ENCODE measurements around the gene PRR23E. TPM values are rescaled to one million over a fixed set of nuclear protein-coding genes. Genes with fewer than 3 reads are reported as not detected.

The PRR23E gene
- total RNA-seq, 1 donor from 2014 or later: not detected

GRCh38 chr3:127164615-127165014 lies 28.3 kb upstream of the PRR23E start:
- DNase-seq (ENCODE audit: low spot score): no peak

DNA sequence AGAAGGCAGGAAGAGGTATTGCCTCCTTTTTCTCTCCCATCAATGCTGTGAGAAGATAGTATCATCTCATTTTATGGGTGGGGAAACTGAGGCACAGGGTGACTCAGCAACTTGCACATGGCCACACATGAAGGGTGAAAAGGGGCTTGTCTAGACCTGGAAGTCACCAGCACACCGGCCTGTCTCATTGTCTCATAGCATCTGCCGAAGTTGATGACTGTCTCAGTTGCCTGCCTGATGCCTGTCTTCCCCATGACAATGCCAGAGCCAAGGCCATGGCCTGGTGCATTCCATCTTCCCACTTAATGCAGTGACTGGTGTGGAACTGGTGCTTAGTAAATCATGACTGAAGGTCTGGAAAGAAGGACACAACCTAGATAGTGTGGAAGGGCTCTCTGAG lies 27.9 kb upstream of the PRR23E start:
- DNase-seq (ENCODE audit: low spot score): no peak

- no peak for DNase-seq (ENCODE audit: low spot score)
Observed at GRCh38 chr3:127165694-127166485, 27.0 kb upstream of the PRR23E start.

GRCh38 chr3:127166501-127167065 lies 26.3 kb upstream of the PRR23E start:
- DNase-seq (ENCODE audit: low spot score): no peak

DNA sequence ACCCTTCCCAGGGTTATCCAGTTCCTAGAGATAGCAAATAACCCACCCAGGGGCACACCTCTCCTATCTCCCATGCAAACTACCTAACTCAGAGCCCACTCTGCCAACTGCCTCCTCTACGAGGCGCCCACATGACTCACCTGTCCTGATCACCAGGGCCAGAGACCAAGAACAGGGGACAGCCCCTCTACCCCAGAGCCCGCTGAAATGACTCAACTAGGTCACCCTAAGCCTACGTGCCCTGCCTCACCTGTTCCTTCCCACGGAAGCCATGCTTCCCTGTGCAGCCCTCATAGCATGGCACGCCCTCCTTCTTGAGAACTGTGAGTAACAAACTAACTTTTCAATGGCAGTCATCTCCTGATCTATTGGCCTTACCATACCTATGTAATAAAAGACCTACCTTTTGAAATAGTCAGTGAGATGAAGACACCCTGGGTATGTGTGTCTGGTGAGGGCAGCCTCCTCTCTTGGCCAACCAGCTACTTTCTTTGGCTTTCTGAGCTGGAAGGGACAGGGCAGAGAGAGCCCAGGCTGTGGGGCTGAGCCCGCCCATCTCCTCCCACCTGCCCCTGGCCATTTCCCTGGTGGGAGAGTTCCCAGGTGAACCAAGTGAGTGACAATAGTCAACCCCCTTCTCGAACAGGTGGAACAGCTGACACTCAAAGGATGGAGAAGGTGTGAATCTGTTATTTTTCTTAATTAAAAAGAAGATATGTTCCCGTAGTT lies 25.5 kb upstream of the PRR23E start:
- DNase-seq (ENCODE audit: low spot score): no peak

GRCh38 chr3:127168271-127168670 lies 24.7 kb upstream of the PRR23E start:
- DNase-seq (ENCODE audit: low spot score): no peak

DNA sequence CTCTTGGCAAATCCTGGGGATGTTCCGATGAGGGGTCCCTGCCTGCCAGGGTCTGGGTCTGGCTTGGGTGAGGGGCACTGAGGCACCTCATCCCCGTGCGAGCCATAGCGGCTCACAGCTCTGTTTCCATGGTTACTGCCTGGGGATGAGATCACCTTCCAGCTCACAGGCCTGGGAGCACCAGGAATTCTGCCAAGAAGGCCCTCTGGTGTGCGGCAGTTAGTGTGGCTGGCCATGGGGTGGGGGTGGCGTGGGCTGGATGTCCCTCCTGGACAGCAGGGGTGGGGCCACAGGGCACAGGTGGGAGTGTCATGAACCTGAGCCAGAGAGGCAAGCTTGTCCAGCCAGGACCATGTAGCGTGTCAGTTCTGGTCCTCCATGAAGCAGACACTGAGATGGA lies 22.1 kb upstream of the PRR23E start:
- DNase-seq (ENCODE audit: low spot score): no peak

DNA sequence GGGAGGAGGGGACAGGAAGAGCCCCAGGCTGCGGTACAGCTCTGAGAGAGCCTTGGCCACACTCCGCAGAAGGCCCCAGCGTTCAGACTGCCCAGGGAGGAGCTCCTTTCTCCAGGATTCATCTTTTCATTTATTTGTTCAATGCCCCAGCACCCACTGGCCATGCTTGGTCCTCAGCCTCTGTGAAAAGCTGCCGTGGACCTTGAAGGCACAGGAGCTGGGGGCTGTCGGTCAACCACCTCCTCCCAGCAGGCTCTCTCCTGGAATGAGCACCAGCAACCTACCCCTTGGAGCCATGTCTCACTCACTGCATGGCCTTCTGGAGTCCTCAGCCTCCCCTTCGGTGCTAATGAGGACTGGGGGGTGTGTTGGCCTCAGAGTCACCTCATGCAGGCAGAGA lies 21.6 kb upstream of the PRR23E start:
- no peak for DNase-seq (ENCODE audit: low spot score)

- no peak for DNase-seq (ENCODE audit: low spot score)
Observed at GRCh38 chr3:127171721-127172120, 21.2 kb upstream of the PRR23E start.

DNA sequence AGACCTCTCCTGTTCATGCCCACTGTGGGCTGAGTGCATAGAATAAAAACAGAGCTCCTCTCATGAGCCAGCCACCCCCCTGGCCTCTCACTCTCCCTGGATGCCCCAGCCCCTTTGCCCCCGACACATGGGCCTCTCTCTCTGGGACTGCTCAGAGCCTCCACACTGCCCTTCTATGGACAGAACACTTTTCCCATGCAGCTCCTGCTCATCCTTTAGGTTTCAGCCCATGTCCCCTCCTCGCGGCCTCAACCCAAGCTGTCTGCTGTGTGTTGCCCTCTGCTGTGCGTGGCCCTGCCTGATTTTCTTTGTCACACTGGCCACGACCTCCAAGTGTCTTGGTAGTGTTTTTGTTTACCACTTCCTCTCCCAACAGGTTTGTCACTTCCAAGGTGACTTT lies 20.7 kb upstream of the PRR23E start:
- DNase-seq (ENCODE audit: low spot score): no peak

- DNase-seq (ENCODE audit: low spot score): no peak
Observed at GRCh38 chr3:127172781-127173515, 20.0 kb upstream of the PRR23E start.

DNA sequence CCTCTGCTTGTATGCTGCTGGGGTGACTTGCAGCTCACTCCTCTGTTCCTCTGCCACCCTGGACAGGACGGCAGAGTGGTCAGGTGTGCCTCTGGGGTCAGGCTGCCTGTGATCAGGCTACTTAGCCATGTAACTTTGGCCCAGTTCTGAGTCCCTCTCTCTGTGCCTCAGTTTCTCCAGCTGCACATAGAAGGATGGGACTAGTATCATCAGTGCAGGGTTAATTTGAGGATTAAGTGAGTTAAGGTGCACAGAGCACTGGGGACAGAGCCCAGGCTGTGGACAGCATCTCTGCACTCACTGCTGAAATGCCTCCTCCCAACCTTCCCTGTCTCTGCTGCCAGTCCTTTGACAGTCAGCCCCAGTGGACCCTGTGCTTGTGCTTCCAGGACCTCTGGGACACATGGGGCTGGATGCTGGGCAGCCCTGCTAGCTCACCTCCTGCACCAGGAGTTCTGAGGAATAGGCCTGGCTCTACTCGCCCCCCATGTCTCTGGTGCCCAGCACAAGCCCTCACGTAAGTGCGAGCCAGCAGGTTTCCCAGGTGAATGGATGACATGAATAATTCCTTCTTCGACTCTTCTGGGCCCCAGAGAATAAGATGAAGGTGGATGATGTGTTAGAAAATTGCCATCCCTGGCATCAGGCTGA lies 19.3 kb upstream of the PRR23E start:
- DNase-seq (ENCODE audit: low spot score): no peak

DNA sequence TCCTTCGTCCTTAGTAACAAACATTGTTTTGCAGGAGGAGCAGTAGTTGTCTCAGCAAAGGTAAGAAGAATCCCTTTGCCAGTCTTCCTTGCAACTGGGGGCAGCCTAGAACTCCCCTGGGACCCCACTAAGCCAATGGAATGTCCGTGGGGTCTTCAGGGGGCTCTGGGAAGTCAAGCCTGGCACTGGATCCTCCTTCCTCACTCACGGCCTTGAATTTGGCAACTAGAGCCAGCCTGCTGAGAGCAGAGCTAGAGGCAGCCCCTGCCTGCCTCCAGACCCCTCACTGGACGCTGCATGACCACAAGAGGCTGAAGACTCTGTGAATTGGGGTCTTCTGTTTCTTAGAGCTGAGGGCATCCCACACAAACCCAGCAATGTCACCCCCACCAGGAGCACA lies 18.6 kb upstream of the PRR23E start:
- no peak for DNase-seq (ENCODE audit: low spot score)

GRCh38 chr3:127174715-127175140 lies 18.2 kb upstream of the PRR23E start:
- DNase-seq (ENCODE audit: low spot score): no peak

- DNase-seq (ENCODE audit: low spot score): no peak
Observed at GRCh38 chr3:127175272-127175671, 17.7 kb upstream of the PRR23E start.

GRCh38 chr3:127177226-127177625 lies 15.7 kb upstream of the PRR23E start:
- DNase-seq (ENCODE audit: low spot score): no peak

GRCh38 chr3:127180859-127181258 lies 12.1 kb upstream of the PRR23E start:
- no peak for DNase-seq (ENCODE audit: low spot score)

DNA sequence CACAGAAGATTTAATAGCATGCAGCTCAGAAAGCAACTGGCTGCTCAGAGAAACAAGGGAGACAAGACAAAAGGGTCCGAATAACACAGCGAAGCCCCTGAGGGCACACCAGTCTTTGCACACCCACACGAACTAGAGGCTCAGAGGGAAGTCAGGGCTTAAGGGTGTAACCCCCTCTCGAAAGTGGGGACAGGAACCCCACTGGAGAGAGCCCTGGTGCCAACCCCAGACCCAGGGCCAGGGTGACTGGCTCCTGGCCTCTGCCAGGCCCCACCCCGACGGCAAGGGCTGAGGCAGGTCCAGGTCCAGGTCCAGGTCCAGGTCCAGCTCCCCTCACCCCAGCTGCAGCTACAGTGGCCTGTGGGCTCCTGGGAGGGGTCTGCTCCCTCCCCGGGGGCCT lies 10.5 kb upstream of the PRR23E start:
- DNase-seq (ENCODE audit: low spot score): no peak

DNA sequence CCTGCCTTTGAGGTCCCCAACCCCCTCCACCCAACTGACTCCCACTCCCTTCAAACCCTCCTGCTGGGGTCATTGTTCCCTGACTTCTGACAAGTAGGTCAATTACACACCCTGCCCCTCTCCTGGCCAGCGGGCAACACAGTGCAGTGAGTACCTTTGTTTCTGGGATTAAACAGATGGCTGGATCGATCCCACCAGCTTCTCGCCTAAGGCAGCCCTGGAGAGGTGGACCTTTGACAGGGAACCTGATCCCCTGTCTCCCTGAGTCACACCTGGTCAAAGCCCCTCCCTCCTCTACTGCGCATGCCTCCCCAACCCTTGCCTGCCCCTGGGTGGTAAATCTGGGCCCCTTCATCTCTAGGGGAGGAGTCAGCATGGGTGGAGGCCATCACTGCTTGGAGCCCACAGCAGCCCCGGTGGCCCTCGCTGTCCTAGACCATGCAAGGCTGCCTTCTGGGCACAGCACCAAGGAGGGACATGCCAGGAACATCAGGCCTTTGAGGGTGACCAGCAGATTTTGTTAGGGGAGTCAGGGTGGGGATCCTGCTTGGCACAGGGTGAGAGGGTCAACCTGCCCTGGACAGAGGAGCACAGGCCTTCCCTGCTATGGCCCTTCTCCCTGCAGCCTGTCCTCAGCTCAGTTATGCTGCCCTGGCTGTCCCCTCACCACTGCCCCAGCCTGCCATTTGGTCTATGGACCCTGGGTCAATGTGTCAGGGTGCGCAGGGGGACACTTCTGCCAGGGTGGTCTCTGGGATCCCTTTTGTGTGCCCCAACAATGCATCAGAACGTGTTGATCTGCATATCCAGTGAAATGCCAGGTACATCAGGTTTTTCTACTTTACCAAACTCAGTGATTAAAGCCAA lies 9.8 kb upstream of the PRR23E start:
- DNase-seq (ENCODE audit: low spot score): no peak

GRCh38 chr3:127183931-127184869 lies 8.7 kb upstream of the PRR23E start:
- DNase-seq (ENCODE audit: low spot score): no peak

Measured in ureter (tissue), 1 donor.